Panc1 (cell line): ENCODE results near the gene ADK. TPM values are rescaled to one million over a fixed set of nuclear protein-coding genes. Genes with fewer than 3 reads are reported as not detected.

Experiments used
- ATAC-seq: fragments of 200-7000 bp; cut with Tn5 transposase; 2 replicates; pipeline ENCODE4 v1.9.1; 2020; ENCODE audit warnings: mild to moderate bottlenecking, moderate library complexity
- BruUV-seq: library from RNA; stranded (reverse); fragments of 400-500 nt; replicated peaks from 2 replicates; lab custom pipeline; 2021; lab: Mats Ljungman, UMichigan
- CTCF ChIA-PET: fragments of 300-600 bp; sonication (Branson Sonifier 250); formaldehyde crosslinking; loops from one replicate; lab custom pipeline; 2022; ENCODE audit warnings: antibody characterized with exemption; lab: Charles Lee
- POLR2A ChIA-PET: fragments of 300-600 bp; sonication (Branson Sonifier 250); formaldehyde crosslinking; loops from one replicate; lab custom pipeline; 2022; ENCODE audit warnings: antibody characterized with exemption; lab: Charles Lee
- DNase-seq: peaks from one replicate; pipeline ENCODE4 v3.0.0-alpha.2; 2010; ENCODE audit warnings: low read depth, low spot score
- H3K27ac ChIP-seq: 2 replicates; pipeline ENCODE4 v1.5.1; 2011; ENCODE audit warnings: mild to moderate bottlenecking, low read length, inconsistent platforms
- H3K27me3 ChIP-seq: fragments of 200-500 bp; sonication (Bioruptor generic); 2 replicates; pipeline ENCODE4 v1.6.0; 2014; ENCODE audit warnings: low read length, inconsistent platforms; ENCODE audit not compliant: control insufficient read depth, insufficient read depth
- H3K36me3 ChIP-seq: fragments of 200-500 bp; sonication (Bioruptor generic); 2 replicates; pipeline ENCODE4 v1.5.1; 2014; ENCODE audit warnings: inconsistent platforms, mild to moderate bottlenecking, low read length, moderate library complexity; ENCODE audit not compliant: control insufficient read depth, insufficient read depth
- H3K4me1 ChIP-seq: 2 replicates; pipeline ENCODE4 v1.5.1; 2011; ENCODE audit warnings: inconsistent platforms, mild to moderate bottlenecking, low read length, moderate library complexity; ENCODE audit not compliant: control insufficient read depth, insufficient read depth
- H3K4me3 ChIP-seq, 2 experiments: 2 replicates each; pipeline ENCODE4 v1.5.1; 2011 to 2012; ENCODE audit warnings: low read depth in 2 of 2, low read length in 2 of 2, mild to moderate bottlenecking in 2 of 2, inconsistent platforms in 1 of 2, moderate library complexity in 1 of 2
- H3K9me3 ChIP-seq: fragments of 200-500 bp; sonication (Bioruptor generic); 2 replicates; pipeline ENCODE4 v1.5.1; 2014; ENCODE audit warnings: low read depth, mild to moderate bottlenecking, inconsistent platforms, low read length, moderate library complexity; ENCODE audit not compliant: control insufficient read depth, insufficient read depth
- POLR2AphosphoS5 ChIP-seq: IDR thresholded peaks from 2 replicates; pipeline ENCODE4 v1.6.1; 2012; ENCODE audit warnings: mild to moderate bottlenecking, low read depth, low read length, moderate library complexity
- SIN3A ChIP-seq: IDR thresholded peaks from 2 replicates; pipeline ENCODE4 v1.6.1; 2012; ENCODE audit warnings: low read depth, mild to moderate bottlenecking, low read length, moderate library complexity, borderline replicate concordance; ENCODE audit not compliant: insufficient read depth
- TCF7L2 ChIP-seq: IDR thresholded peaks from 2 replicates; pipeline ENCODE4 v1.6.1; 2011; ENCODE audit warnings: mild to moderate bottlenecking, low read depth, low read length, inconsistent platforms
- in situ Hi-C: cut with HindIII; loops from 2 replicates; pipeline ENCODE4 v1.10.0; 2016; ENCODE audit warnings: low sequenced_read_pairs, low pct_unique_long_range_greater_than_20kb
- intact Hi-C: fragments of 100-400 bp; cut with micrococcal nuclease; formaldehyde crosslinking; loops from one replicate; pipeline ENCODE4 v1.10.0; 2022; ENCODE audit not compliant: unreplicated experiment
- total RNA-seq: library from RNA; stranded (reverse); gene quantifications from one replicate; pipeline ENCODE4 v1.2.1, GENCODE V29; 2021; ENCODE audit not compliant: unreplicated experiment
- TF ChIP-seq, protein P1 (sequence below): fragments of 450-650 bp; IDR thresholded peaks from 2 replicates; pipeline ENCODE4 v1.5.1; 2017; ENCODE audit warnings: mild to moderate bottlenecking
- TF ChIP-seq, protein P2 (sequence below), 2 experiments: IDR thresholded peaks; 2 replicates each; pipeline ENCODE4 v1.6.1; 2011 to 2012; ENCODE audit warnings: low read depth in 2 of 2, control low read depth in 1 of 2, low read length in 1 of 2, mild to moderate bottlenecking in 1 of 2, moderate library complexity in 1 of 2; ENCODE audit not compliant: insufficient read depth in 1 of 2

Gene ADK
- total RNA-seq, 1 experiment from 2014 or later, result 64.5 TPM

DNA sequence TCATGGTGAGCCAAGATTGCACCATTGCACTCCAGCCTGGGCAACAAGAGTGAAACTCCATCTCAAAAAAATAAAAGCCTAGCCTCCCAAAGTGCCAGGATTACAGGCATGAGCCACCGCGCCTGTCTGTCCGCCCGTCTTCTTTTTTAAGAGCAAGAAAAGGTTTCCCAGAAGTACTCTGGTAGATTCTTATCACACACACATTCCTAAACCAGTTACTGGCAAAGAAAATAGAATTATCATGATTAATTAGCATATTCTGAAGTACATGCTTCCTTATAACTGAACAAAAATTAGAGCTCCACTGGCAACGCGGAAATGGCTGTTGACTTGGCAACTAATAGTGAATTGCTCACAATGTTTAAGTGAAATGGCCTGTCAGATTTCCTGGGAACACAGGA is 87.0 kb downstream of the ADK start:
- DNase-seq, result no peak
- in situ Hi-C loops, result no loop called here

DNA sequence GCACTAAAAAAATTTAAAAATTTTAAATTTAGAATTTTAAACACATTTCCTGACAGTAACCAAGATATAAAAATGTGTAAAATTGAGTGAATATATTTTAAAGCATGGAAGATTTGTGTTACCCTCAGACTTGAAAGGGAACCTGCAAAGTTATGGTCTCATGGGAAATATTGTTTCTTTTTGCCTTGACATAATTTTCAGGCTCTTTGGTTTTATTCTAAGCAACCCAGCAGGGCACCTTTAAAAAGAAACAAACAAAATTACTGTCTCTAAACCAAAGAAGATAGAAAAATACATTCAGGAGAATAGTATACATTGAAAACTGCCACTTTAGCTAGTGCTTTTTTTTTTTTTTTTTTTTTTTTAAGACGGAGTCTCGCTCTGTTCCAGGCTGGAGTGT is 87.5 kb downstream of the ADK start:
- intact Hi-C loops, result no loop called here
- BruUV-seq, result no TSS peak
- H3K36me3 ChIP-seq, result no peaks in the 10 kb centered on the region
- ChIA-PET POLR2A (interaction anchor here (0.7 kb wide), 1 partner anchor 18 kb away, joined by 17 read pairs; no protein-coding TSS in a partner anchor), CTCF (no interaction called here)
- no peaks in the 10 kb centered on the region for H3K4me1 ChIP-seq
- no peaks in the 10 kb centered on the region for H3K9me3 ChIP-seq
- TF ChIP-seq TCF7L2 (no peak), POLR2AphosphoS5 (no peak), SIN3A (no peak)
- TF ChIP-seq, protein P1, sequence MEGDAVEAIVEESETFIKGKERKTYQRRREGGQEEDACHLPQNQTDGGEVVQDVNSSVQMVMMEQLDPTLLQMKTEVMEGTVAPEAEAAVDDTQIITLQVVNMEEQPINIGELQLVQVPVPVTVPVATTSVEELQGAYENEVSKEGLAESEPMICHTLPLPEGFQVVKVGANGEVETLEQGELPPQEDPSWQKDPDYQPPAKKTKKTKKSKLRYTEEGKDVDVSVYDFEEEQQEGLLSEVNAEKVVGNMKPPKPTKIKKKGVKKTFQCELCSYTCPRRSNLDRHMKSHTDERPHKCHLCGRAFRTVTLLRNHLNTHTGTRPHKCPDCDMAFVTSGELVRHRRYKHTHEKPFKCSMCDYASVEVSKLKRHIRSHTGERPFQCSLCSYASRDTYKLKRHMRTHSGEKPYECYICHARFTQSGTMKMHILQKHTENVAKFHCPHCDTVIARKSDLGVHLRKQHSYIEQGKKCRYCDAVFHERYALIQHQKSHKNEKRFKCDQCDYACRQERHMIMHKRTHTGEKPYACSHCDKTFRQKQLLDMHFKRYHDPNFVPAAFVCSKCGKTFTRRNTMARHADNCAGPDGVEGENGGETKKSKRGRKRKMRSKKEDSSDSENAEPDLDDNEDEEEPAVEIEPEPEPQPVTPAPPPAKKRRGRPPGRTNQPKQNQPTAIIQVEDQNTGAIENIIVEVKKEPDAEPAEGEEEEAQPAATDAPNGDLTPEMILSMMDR, result no peak
- TF ChIP-seq, protein P2, sequence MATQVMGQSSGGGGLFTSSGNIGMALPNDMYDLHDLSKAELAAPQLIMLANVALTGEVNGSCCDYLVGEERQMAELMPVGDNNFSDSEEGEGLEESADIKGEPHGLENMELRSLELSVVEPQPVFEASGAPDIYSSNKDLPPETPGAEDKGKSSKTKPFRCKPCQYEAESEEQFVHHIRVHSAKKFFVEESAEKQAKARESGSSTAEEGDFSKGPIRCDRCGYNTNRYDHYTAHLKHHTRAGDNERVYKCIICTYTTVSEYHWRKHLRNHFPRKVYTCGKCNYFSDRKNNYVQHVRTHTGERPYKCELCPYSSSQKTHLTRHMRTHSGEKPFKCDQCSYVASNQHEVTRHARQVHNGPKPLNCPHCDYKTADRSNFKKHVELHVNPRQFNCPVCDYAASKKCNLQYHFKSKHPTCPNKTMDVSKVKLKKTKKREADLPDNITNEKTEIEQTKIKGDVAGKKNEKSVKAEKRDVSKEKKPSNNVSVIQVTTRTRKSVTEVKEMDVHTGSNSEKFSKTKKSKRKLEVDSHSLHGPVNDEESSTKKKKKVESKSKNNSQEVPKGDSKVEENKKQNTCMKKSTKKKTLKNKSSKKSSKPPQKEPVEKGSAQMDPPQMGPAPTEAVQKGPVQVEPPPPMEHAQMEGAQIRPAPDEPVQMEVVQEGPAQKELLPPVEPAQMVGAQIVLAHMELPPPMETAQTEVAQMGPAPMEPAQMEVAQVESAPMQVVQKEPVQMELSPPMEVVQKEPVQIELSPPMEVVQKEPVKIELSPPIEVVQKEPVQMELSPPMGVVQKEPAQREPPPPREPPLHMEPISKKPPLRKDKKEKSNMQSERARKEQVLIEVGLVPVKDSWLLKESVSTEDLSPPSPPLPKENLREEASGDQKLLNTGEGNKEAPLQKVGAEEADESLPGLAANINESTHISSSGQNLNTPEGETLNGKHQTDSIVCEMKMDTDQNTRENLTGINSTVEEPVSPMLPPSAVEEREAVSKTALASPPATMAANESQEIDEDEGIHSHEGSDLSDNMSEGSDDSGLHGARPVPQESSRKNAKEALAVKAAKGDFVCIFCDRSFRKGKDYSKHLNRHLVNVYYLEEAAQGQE (IDR thresholded peaks at IDR 0.05; ENCODE audit: insufficient read depth in 1 of 2, low read depth in 2 of 2, low read length in 1 of 2), result no peak
- ATAC-seq (no peak), DNase-seq (no peak)
- in situ Hi-C loops, result no loop called here
- no peaks in the 10 kb centered on the region for H3K27me3 ChIP-seq
- no peak overlapping the region for H3K4me3 ChIP-seq
- H3K27ac ChIP-seq, result no peak overlapping the region

More for the DNA sequence above, 87.0 kb downstream of the ADK start:
- no TSS peak for BruUV-seq
- Histone ChIP-seq H3K27me3 (no peaks in the 10 kb centered on the region), H3K27ac (no peak overlapping the region), H3K4me1 (no peaks in the 10 kb centered on the region), H3K9me3 (no peaks in the 10 kb centered on the region), H3K36me3 (no peaks in the 10 kb centered on the region), H3K4me3 (no peak overlapping the region)
- ChIA-PET POLR2A (no interaction called here), CTCF (no interaction called here)
- TF ChIP-seq TCF7L2, result no peak
- TF ChIP-seq, protein P2 (IDR thresholded peaks at IDR 0.05; ENCODE audit: insufficient read depth in 1 of 2, low read depth in 2 of 2, low read length in 1 of 2), result no peak
- no peak for TF ChIP-seq SIN3A
- no peak for TF ChIP-seq POLR2AphosphoS5
- TF ChIP-seq, protein P1, result no peak
- intact Hi-C loops, result no loop called here
- ATAC-seq, result no peak
